ENCODE results near the gene MIOS.
A peak's percentile ranks its signal among the peaks of the same experiment; 100 is the strongest.

Gene MIOS

GRCh38 chr7:7566651-7567611 is at the start of gene MIOS:
MIOS (plus strand) TSS chr7:7566884; CDS start chr7:7572476, 5,592 bp downstream.
- DNase-seq (ENCODE audit: low read depth) = peak; percentile 73

GRCh38 chr7:7517754-7518153 is 48.9 kb upstream of the MIOS start:
- DNase-seq (ENCODE audit: low read depth) = peak; percentile 24

DNA sequence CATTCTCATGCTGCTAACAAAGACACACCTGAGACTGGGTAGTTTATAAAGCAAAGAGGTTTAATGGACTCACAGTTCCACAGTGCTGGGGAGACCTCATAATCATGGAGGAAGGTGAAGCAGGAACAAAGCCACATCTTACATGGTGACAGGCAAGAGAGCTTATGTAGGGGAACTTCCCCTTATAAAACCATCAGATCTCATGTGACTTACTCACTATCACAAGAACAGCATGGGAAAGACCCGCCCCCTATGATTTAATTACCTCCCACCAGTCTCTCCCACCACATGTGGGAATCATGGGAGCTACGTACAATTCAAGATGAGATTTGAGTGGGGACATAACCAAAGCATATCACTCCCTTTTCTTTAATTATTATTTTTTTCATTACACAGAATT is 47.6 kb upstream of the MIOS start:
- DNase-seq (ENCODE audit: low read depth) = no peak

- no peak for DNase-seq (ENCODE audit: low read depth)
These were observed 47.2 kb upstream of the MIOS start for GRCh38 chr7:7519528-7519927.

DNA sequence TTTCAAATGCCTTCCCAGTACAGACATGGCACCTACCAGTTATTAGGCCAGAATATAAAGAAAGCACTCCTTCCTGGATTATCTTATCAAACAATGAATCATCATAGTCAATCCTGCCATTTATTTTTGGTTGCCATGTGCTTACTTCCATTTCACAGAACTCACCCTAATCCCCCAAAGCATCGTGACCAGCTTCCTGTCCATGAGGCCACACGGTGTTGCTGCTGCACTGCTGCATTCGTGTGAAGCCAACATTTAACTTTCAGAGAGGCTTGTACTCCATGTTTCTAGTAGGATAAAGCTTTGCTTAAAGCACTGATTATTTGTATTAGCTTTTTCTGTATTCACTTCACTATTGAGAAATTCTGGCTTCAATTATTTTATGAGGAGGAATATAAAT is 45.4 kb upstream of the MIOS start:
- peak; percentile 37 for DNase-seq (ENCODE audit: low read depth)

GRCh38 chr7:7522421-7522820 is 44.3 kb upstream of the MIOS start:
- DNase-seq (ENCODE audit: low read depth) = peak; percentile 57

- no peak for DNase-seq (ENCODE audit: low read depth)
These were observed 42.6 kb upstream of the MIOS start for GRCh38 chr7:7524121-7524520.

DNA sequence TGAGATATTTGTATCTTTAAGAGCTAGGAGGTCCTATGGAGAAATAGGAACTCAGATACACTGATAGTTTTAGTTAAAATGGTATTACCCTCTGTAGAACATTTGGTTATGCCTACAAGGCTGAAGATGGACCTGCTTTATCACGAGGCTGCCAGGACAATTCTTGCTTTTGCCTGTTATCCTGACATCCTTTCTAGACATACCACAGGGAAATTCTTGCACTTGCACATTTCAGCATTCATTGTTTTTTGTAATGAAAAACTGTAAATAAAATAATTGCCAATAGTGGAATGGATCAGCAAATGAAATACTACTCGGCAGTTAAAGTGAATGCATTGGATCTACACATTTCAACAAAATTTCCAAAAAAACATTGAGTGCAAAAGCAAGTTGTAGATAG is 40.7 kb upstream of the MIOS start:
- DNase-seq (ENCODE audit: low read depth) = no peak

DNA sequence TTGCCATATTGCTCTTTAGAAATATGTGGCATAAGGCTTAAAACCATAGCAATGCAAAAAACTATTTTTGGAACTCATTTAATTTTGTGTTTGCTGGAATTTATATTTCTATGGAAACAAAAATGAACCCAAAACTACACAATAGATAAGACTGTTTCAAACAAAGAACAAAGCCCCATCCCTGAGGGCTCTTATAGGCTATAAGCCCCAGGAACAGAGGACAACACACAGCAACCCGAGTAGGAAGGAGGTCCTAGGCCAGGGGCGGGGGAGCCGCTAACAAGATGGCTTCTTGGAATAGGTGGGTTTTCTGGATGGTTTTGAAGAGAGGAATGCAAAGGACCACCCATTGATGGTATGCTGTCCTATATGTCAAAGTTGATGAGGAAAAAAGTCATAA is 39.6 kb upstream of the MIOS start:
- DNase-seq (ENCODE audit: low read depth) = no peak

DNA sequence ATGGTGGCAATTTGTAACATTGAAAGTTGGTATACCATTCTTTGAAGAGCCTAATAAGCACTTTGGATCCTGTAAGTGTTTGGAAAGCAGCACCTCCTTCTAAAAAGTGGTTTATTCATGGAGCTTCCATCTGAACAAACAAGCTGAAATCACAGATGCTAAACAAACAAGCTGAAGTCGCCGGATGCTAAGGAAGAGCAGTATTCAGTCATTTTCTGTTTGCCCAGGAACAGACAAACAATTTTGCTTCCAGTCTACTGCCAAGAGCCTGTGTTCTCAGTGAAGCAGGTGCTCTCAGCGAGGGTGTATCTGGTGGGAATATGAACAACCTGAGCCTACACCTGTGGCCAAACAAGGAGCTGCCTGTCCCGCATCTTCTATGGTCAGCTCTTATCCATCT is 37.4 kb upstream of the MIOS start:
- no peak for DNase-seq (ENCODE audit: low read depth)

DNA sequence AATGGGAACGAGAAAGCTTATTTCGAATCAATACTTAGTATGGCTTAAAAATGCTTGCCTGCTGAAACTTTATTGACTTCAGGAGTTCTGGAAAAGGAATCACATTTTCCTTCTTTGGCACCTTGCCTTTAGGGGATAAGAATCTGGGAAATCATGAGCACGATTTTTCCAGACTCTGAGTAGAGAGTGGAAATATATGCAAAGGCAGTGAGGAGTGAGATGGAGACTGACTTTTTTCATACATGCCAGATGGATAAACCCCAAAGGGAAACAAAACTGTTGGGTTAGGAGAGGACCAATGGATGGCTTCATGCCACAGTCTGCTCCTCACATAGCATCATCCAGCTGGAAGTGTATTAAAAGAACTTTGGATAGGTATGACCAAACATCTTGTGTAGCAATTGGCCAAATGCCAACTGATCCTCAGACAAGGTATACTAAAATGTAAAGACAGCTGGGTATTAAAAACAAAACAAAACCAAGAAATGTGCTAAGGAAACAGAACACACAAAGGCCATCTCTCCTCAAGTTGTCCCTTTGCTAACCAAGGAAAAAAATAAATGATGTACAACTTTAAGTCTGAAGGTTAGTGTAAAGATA is 32.8 kb upstream of the MIOS start:
- DNase-seq (ENCODE audit: low read depth) = no peak

DNA sequence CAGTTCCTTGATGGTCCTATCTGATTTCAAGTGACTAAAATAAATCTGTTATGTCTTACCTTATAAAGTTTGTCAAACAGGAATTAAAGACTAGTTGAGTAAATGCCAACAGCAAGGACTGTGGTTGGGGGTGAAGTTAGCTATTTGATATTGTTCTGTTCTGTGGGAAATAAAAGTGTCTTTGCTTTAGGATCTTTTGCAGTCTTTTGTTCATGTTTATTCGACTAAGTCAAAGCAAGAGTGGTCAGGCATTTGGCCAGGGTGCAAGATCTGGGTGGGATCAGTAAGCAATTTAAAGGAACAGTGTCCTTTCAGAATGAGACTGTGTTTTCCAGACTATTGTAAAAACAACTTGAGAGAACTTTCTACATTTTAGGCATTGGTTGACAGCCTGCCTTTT is 31.0 kb upstream of the MIOS start, which contains the start of gene COL28A1:
COL28A1 (minus strand) TSS at position 183 of the 400 bp plus-strand sequence. CDS start 2,998 bp downstream, outside the sequence.
- no peak for DNase-seq (ENCODE audit: low read depth)

- no peak for DNase-seq (ENCODE audit: low read depth)
These were observed 30.2 kb upstream of the MIOS start for GRCh38 chr7:7536396-7537019.

- no peak for DNase-seq (ENCODE audit: low read depth)
These were observed 29.0 kb upstream of the MIOS start for GRCh38 chr7:7537711-7538110.

GRCh38 chr7:7539152-7539551 is 27.5 kb upstream of the MIOS start:
- no peak for DNase-seq (ENCODE audit: low read depth)

DNA sequence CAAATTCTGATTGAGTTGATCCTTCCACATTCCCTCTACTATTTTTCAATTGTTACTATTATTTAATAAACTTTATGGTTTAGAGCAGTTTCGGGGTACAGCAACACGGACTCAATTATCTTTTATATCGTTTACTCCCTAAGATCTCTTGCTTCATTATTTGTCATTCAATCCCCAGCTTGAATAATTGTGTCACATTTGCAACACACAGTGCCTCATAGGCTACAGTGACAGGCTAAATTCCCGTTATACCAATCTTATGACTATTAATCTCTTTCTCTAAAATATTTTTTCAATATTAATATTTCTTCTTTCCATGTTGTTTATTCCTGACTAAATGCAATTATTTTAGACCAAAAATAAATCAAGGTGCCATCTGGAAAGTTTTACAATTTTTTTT is 27.0 kb upstream of the MIOS start:
- DNase-seq (ENCODE audit: low read depth) = no peak

DNA sequence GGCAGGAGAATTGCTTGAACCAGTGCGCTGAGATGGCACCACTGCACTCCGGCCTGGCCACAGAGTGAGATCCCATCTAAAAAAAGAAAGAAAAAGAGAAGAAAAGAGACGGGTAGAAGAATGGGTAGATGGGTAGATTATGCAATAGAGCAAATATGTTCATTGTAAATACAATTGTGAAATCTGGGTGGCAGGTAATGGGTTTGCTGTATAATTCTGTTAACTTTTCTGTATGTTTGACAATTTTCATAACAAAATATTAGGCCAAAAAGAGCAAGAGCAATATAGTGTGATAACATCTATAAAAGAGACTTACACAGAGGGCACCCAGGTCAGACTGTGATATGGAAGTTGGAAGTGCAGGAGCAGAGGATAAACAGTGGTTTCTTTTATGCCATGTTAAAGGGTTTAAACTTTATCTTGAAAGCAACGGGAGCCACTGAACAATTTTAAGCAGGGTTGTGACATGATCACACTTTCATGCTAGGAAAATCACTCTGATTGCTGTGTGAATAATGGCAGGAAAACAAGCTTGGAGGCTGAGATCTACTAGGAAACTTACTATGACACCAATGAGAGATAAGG is 24.3 kb upstream of the MIOS start:
- no peak for DNase-seq (ENCODE audit: low read depth)

DNA sequence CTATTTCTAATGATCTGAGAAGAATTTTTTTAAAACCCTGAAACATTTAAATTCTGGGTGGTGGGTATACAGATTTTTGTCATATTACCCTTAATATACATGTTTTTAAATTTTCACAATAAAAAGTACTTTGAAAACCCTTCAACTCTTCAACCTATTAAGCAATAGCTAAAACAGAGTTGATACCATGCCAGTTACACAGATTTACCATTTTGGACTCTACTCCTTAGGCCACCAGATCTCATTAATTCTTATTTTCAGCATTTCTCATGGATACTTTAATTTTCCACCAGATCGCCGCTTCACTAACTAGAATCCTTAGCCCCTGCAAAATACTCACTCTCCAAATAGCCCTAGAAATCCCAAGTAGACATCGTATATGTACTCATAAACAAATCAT is 18.3 kb upstream of the MIOS start:
- no peak for DNase-seq (ENCODE audit: low read depth)

- DNase-seq (ENCODE audit: low read depth) = no peak
These were observed 16.0 kb upstream of the MIOS start for GRCh38 chr7:7550663-7551062.

DNA sequence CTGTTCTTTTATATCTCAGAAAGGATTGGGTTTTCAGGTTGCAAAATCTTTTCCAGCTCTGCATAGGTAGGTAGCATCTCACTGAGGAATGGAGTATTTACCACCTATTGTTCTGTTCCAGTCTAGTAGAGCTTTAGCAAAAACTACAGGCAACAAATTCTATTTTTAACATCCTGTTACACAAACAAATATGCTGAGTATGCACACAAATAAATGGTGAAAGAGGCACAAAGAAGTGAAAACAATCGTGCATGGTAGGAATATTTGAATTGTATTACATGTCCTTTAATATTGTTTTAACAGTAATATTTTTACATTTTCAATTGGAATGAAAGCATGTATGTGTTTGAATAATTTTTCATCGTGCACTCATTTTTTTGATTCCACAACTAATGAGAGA is 14.5 kb upstream of the MIOS start:
- DNase-seq (ENCODE audit: low read depth) = no peak

GRCh38 chr7:7553386-7553785 is 13.3 kb upstream of the MIOS start:
- peak; percentile 37 for DNase-seq (ENCODE audit: low read depth)

DNA sequence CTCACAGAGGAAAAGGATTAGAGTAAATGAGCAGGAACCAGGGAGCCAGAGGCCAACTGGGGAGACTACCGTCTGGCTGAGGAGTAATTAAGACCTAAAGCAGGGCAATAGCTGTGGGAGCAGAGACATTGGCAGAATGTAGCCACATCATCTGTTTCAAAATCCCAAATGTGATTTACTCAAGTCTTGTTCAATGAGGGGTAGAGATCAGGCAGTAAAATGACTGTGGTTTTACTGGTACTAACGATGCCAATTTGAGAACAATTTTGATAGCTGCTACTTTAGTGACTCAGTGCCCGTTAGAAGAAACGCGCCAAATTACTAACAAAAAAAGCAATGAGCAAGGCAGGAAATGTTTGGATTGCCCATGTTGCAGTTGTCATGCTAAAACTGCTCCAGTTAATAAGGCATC is 12.7 kb upstream of the MIOS start:
- peak; percentile 45 for DNase-seq (ENCODE audit: low read depth)
